GM12875 (cell line): ENCODE data around the gene GPR39.

Experiments used
- H3K4me3 ChIP-seq: one replicate; pipeline ENCODE4 v1.5.1; 2011; ENCODE audit warnings: low read depth, low read length, control low read depth
- TF ChIP-seq, protein P1 (sequence below): IDR thresholded peaks from 2 replicates; pipeline ENCODE4 v1.5.1; 2011; ENCODE audit warnings: low read depth, mild to moderate bottlenecking, control low read depth, inconsistent platforms, low read length, moderate library complexity, borderline replicate concordance; ENCODE audit not compliant: insufficient read depth

GPR39 gene

DNA sequence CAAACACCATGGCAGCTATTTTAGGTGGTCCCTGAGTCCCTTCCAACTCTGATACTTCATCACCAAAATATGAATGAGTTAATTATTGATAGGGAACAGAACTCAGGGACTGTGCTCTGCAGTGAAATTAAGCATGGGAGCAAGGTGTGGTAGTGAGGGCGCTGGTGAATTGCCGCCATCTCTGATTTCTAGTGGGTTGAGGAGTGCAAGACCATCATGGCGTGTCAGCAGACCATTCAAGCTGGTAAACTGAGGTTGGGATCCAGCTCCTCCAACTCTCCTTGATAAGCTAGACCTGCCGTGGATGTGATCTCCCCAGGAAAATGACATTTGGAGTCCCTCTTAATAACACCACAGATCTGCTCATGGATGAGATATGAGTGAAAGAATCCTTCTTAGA lies 183.0 kb downstream of the GPR39 start:
- TF ChIP-seq, protein P1, sequence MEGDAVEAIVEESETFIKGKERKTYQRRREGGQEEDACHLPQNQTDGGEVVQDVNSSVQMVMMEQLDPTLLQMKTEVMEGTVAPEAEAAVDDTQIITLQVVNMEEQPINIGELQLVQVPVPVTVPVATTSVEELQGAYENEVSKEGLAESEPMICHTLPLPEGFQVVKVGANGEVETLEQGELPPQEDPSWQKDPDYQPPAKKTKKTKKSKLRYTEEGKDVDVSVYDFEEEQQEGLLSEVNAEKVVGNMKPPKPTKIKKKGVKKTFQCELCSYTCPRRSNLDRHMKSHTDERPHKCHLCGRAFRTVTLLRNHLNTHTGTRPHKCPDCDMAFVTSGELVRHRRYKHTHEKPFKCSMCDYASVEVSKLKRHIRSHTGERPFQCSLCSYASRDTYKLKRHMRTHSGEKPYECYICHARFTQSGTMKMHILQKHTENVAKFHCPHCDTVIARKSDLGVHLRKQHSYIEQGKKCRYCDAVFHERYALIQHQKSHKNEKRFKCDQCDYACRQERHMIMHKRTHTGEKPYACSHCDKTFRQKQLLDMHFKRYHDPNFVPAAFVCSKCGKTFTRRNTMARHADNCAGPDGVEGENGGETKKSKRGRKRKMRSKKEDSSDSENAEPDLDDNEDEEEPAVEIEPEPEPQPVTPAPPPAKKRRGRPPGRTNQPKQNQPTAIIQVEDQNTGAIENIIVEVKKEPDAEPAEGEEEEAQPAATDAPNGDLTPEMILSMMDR, result no peak
- no peak overlapping the region for H3K4me3 ChIP-seq

DNA sequence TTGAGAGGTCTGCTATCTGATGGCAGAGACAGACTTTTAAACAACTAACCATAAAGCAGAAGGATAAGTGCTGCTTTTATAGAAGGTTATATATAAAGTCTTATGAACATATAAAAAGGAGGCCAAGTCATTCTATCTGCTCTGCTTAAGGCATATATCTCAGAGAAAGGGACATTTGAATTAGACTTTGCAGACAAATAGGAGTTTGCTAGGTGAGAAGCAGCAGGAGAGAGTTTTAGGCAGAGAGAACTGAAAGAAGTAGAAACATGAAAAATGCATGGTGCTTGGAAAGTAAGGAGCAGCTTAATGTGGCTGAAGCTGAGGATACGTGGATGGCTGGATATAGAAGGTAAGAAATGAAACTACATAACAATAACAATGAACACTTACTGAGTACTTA lies 188.0 kb downstream of the GPR39 start:
- no peak overlapping the region for H3K4me3 ChIP-seq
- TF ChIP-seq, protein P1, result no peak

DNA sequence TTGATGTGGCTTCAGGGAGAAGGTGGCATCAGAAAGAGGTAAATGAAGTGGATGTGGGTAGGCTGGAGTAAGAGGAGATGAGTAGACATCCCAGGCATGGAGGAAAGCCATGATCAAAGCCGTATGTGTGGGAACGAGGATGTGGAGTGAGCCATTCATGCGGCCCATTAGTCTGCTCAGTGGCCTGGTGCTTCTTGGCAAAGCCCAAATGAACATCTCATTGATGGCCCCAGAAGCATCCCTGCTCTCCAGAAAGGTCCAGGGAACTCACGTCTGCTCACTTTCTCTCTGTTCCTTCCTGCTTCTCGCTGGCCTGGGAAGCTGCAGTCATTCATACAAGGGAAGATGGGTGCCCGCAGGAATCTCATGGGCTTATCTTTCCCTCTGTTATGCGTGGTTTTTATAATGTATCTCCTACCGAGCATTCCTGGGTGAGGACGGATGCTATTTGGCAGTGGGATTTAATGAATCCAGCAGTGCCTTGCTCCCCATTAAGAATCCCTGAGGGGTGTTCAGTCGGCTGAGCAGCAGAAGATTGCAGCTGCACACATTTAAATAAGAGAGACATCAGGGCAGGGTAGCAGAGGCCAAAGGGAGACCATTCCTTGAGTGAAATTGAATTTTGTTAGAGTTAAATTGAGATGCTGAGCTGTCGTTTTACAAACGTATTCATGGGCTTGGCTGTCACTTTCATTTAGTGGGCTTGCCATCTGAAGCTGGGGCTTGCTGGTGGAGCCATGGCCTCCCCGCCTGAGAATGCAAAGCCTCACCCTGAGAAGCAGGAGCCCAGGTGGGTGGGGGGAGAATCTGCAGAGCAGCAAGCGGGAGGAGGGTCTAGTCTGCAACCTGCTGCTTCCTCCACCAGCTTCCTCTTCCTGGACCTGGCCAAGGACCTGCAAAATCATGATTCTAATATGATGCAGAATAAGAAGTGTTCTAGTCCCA lies 188.9 kb downstream of the GPR39 start:
- TF ChIP-seq, protein P1, result no peak
- no peak overlapping the region for H3K4me3 ChIP-seq

DNA sequence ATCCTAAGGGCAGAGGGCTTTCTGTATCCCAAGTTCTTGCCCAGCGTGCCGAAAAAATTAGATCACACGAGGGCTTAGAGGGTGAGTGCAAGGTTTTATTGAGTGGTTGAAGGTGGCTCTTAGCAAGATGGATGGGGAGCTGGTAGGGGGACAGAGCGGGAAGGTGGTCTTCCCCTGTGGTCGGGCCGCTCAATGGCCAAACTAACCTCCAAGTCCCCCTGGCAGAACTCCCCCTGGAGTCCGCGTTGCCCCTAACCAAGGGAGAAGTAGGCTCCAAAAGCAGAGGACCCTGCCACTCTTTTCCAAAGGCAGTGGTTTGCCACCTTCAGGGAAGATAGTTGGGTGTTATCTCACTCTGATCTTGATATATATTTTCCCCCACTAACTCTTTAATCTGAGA lies 190.0 kb downstream of the GPR39 start:
- TF ChIP-seq, protein P1, result no peak

DNA sequence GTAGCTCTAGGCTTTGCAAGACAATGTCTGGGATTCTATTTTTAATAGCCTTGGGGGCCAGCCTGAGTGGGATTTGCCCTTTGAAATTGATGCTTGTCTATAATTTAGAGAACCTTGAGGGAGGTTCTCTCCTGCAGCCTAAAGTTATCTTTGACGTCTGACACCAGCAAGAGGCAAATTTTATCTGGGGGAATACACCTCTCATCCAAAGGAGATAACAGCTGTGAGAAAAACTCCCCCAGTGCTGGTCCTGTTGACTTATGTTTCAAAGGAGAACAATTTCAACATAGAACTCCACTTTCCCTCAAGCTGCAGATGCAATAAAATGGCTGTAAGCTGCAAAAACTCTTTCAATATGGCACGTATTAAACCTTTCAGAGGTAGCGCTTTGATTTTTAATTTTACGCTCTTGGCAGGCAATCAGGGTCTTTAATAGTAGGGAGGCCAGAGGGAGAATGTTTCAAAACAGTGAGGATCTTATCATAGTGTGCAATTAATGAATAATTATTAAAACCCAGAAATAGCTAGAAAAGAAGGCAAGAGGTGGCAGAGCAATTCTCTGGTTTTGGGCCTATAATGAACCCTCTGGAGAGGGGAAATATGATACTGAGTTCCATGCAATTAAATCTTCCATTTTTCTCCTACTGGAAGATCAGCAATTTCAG lies 191.0 kb downstream of the GPR39 start:
- H3K4me3 ChIP-seq, result no peak overlapping the region
- TF ChIP-seq, protein P1, result no peak

More for the DNA sequence above, 190.0 kb downstream of the GPR39 start:
- H3K4me3 ChIP-seq, result no peak overlapping the region

DNA sequence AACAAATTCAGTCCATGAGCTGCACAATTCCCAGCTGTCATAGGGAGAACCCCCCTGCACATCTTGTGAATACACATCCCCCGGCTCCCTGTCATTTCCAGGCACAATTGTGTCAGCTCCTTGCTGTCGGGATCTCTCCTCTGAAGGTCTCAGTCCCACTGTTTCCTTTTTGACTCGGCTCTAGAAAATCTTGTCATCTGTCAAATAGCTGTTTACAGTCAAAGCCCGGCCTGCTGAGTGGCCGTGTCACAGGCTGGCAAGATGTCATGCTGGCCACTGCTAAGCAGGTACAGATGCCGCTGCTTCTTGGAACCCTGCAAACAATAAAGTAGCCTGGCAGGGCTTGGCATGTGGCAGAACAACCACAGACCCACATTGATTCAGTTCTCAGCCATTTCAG lies 191.7 kb downstream of the GPR39 start:
- no peak overlapping the region for H3K4me3 ChIP-seq
- TF ChIP-seq, protein P1, result no peak
